Measurements from ENCODE around the gene TMEM131L.
"Not testable (repeated sequence)": the region's sequence is repeated elsewhere in the genome, so short reads cannot be mapped to it uniquely, and the experiment has no call there.

The TMEM131L gene

GRCh38 chr4:153448003-153448731, 18.0 kb upstream of the TMEM131L start:
- in situ Hi-C loops (cut with MboI; ENCODE audit: low sequenced_read_pairs): no loop called here

GRCh38 chr4:153449338-153449737, 16.8 kb upstream of the TMEM131L start:
- in situ Hi-C loops (cut with MboI; ENCODE audit: low sequenced_read_pairs): no loop called here

- in situ Hi-C loops (cut with MboI; ENCODE audit: low sequenced_read_pairs): no loop called here
Observed at GRCh38 chr4:153450544-153450917, 15.6 kb upstream of the TMEM131L start.

DNA sequence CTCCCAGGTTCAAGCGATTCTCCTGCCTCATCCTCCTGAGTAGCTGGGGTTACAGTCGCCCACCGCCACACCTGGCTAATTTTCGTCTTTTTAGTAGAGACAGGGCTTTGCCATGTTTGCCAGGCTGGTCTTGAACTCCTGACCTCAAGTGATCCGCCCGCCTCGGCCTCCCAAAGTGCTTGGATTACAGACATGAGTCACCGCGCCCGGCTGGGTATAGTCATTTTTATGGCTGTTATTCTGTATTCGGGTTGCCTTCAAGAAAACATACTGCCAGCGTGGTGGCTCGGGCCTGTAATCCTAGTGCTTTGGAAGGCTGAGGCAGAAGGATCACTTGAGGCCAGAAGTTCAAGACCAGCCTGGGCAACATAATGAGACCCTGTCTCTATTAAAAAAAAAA, 15.0 kb upstream of the TMEM131L start:
- in situ Hi-C loops (cut with MboI; ENCODE audit: low sequenced_read_pairs): not testable (repeated sequence)

GRCh38 chr4:153451911-153452657, 14.1 kb upstream of the TMEM131L start:
- in situ Hi-C loops (cut with MboI; ENCODE audit: low sequenced_read_pairs): no loop called here

GRCh38 chr4:153452658-153453378, 13.3 kb upstream of the TMEM131L start:
- in situ Hi-C loops (cut with MboI; ENCODE audit: low sequenced_read_pairs): no loop called here

- in situ Hi-C loops (cut with MboI; ENCODE audit: low sequenced_read_pairs): no loop called here
Observed at GRCh38 chr4:153453402-153453801, 12.8 kb upstream of the TMEM131L start.

- in situ Hi-C loops (cut with MboI; ENCODE audit: low sequenced_read_pairs): no loop called here
Observed at GRCh38 chr4:153458969-153459368, 7.2 kb upstream of the TMEM131L start.

GRCh38 chr4:153461549-153461948, 4.6 kb upstream of the TMEM131L start:
- in situ Hi-C loops (cut with MboI; ENCODE audit: low sequenced_read_pairs): not testable (repeated sequence)

DNA sequence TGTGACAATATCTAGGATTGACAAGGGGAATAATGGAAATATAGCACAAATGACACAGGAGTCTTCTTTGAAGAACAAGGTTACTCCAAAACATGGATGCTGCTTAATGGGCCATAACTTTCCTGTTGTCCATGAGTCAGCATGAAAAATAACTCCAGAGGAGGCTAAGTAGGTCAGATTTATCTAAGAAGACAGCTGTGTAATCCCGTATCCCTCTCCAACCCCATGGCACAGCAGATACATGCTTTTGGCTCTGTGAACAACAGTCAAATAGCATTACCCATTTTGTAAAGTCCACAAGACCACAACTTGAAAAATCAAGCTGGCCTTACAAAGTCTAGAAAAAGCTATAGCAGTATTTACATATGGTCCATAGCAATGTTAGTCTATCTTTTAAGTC, 2.1 kb upstream of the TMEM131L start:
- in situ Hi-C loops (cut with MboI; ENCODE audit: low sequenced_read_pairs): no loop called here

DNA sequence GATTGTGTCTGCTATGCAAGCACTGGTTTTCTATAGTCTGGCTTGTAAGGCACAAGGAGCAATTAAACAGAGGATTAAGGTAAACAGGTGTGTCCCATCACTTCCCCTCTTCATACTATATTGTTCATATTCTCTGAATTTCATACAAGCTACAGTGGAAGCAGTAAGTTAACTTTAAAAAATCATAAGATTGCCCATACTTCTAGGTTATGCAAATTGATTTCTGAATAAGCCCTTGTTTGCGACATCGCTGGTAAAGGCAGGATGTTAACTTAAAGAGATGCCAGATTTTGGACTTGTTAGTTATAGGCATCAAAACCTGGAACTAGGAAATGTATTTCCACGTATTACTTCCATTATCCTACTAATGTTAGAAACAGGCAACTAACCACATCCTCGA, 1.0 kb upstream of the TMEM131L start:
- in situ Hi-C loops (cut with MboI; ENCODE audit: low sequenced_read_pairs): no loop called here

- in situ Hi-C loops (cut with MboI; ENCODE audit: low sequenced_read_pairs): no loop called here
Observed at GRCh38 chr4:153465615-153466080, 512 bp upstream of the TMEM131L start.

DNA sequence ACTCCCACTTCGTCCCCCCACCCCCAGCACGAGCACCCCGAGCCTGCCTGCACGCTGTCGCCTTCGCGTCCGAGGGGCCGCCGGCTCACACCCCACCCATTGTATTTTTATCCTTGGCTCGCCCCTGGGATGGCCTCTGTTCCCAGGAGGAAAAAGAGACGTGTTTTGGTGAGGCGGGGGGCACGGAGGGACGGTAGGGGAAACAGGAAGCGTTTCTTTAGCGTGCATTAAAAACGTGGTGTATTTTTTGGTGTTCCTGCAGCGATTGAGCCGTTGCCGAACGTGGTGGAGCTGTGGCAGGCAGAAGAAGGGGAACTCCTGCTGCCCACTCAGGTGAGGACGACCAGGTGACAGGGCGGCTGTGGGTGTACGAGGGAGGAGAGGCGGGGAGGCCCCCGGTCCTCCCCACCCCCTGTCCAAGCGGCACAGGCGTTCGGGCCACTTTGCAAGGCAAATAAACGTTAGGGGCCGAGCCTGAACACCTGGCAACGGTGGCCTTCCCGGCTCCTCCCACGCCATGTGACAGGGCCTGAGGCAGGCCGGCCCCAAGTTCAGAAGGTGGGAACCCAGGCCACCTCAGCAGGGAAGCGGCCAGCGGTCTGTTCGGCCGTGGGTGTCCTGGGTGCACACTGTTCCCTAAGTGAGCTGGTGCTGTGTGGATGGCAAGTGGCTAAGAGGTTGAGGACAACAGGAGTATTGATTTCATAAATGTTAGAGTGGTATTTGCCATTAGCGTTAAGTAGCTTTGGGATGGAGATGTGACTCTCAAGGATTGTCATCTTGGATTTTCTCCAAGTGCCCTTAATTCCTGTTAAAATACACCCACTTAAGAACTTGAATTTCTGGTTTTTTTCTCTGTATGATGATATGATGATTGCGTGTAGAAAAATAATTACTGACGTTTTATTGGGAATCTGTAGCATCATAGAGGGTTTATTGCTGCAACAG, 1.1 kb downstream of the TMEM131L start:
- in situ Hi-C loops (cut with MboI; ENCODE audit: low sequenced_read_pairs): no loop called here

- in situ Hi-C loops (cut with MboI; ENCODE audit: low sequenced_read_pairs): no loop called here
Observed at GRCh38 chr4:153467897-153468262, 1.7 kb downstream of the TMEM131L start.

DNA sequence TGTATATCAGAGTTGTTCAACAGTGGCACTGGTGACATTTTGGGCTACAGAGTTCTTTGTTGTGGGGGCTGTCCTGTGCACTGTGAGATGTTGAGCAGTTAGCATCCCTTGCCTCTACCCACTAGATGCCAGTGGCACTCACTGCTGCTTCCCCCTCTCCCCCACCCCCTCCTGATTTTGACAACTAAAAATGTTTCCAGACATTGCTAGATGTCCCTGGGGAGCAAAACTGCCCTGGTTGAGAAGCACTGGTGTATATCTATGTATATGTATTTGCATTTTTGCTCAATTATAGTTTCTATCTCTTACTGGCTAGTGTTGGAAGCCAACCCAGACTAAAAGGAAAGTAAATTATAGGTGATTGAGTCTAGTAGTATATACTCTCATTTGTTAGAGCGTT, 2.4 kb downstream of the TMEM131L start:
- in situ Hi-C loops (cut with MboI; ENCODE audit: low sequenced_read_pairs): no loop called here

- in situ Hi-C loops (cut with MboI; ENCODE audit: low sequenced_read_pairs): no loop called here
Observed at GRCh38 chr4:153469031-153469430, 2.9 kb downstream of the TMEM131L start.

DNA sequence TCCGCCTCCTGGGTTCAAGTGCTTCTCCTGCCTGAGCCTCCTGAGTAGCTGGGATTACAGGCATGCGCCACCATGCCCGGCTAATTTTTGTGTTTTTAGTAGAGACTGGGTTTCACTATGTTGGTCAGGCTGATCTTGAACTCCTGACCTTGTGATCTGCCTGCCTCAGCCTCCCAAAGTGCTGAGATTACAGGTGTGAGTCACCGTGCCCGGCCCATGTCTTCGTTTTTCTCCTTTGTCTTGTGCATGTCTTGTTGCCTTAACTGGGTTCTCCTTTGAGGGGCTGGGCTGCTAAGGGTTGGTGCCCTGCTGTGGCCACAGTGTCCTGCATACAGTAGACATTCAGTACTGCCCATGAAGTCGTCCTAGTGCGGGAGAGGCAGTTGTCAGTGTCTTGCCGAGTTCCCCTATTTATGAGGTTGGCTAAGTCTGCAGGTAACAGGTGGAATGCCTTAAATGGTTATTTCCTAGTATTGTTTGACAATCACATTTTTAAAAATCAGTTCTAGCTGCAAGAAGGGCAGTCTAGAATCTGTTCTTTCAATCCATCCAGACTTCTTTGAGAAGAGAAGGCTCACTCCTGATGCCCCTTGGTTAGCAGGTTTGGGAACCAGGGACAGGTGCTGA, 5.0 kb downstream of the TMEM131L start:
- in situ Hi-C loops (cut with MboI; ENCODE audit: low sequenced_read_pairs): not testable (repeated sequence)

GRCh38 chr4:153471698-153472093, 5.5 kb downstream of the TMEM131L start:
- in situ Hi-C loops (cut with MboI; ENCODE audit: low sequenced_read_pairs): no loop called here

GRCh38 chr4:153472122-153473037, 6.2 kb downstream of the TMEM131L start:
- in situ Hi-C loops (cut with MboI; ENCODE audit: low sequenced_read_pairs): no loop called here
